Measurements from ENCODE around the gene AIDA.
"Not testable (repeated sequence)": the region's sequence is repeated elsewhere in the genome, so short reads cannot be mapped to it uniquely, and the experiment has no call there.

The AIDA gene

GRCh38 chr1:222713091-222713961, 1.0 kb upstream of the AIDA start:
- peak; percentile 71 to 84 (median 78) for DNase-seq (ENCODE audit: low read depth in 2 of 3, low spot score in 1 of 3)

- peak; percentile 28 to 42 (median 30) for DNase-seq (ENCODE audit: low read depth in 2 of 3, low spot score in 1 of 3)
Measured at GRCh38 chr1:222711319-222712252, 705 bp downstream of the AIDA start.

- DNase-seq (ENCODE audit: low read depth in 2 of 3, low spot score in 1 of 3) = no peak
Measured at GRCh38 chr1:222709700-222710153, 2.6 kb downstream of the AIDA start.

GRCh38 chr1:222706815-222707214, 5.5 kb downstream of the AIDA start:
- no peak for DNase-seq (ENCODE audit: low read depth in 2 of 3, low spot score in 1 of 3)

GRCh38 chr1:222704260-222704659, 8.0 kb downstream of the AIDA start:
- DNase-seq (ENCODE audit: low read depth in 2 of 3, low spot score in 1 of 3) = no peak

GRCh38 chr1:222702210-222702609, 10.1 kb downstream of the AIDA start:
- DNase-seq (ENCODE audit: low read depth in 2 of 3, low spot score in 1 of 3) = no peak

GRCh38 chr1:222697826-222698225, 14.5 kb downstream of the AIDA start:
- DNase-seq (ENCODE audit: low read depth in 2 of 3, low spot score in 1 of 3) = no peak

- DNase-seq (ENCODE audit: low read depth in 2 of 3, low spot score in 1 of 3) = no peak
Measured at GRCh38 chr1:222697203-222697602, 15.1 kb downstream of the AIDA start.

GRCh38 chr1:222696741-222697140, 15.6 kb downstream of the AIDA start:
- no peak for DNase-seq (ENCODE audit: low read depth in 2 of 3, low spot score in 1 of 3)

- no peak for DNase-seq (ENCODE audit: low read depth in 2 of 3, low spot score in 1 of 3)
Measured at GRCh38 chr1:222694927-222695326, 17.4 kb downstream of the AIDA start.

GRCh38 chr1:222691016-222691415, 21.3 kb downstream of the AIDA start:
- no peak for DNase-seq (ENCODE audit: low read depth in 2 of 3, low spot score in 1 of 3)

- no peak for DNase-seq (ENCODE audit: low read depth in 2 of 3, low spot score in 1 of 3)
Measured at GRCh38 chr1:222680080-222680479, 32.2 kb downstream of the AIDA start.

- DNase-seq (ENCODE audit: low read depth in 2 of 3, low spot score in 1 of 3) = no peak
Measured at GRCh38 chr1:222670110-222670509, 42.2 kb downstream of the AIDA start.

GRCh38 chr1:222669107-222669506, 43.2 kb downstream of the AIDA start:
- DNase-seq (ENCODE audit: low read depth in 2 of 3, low spot score in 1 of 3) = not testable (repeated sequence)

GRCh38 chr1:222668184-222668583, 44.1 kb downstream of the AIDA start:
- not testable (repeated sequence) for DNase-seq (ENCODE audit: low read depth in 2 of 3, low spot score in 1 of 3)

GRCh38 chr1:222665964-222666363, 46.3 kb downstream of the AIDA start:
- no peak for DNase-seq (ENCODE audit: low read depth in 2 of 3, low spot score in 1 of 3)

- DNase-seq (ENCODE audit: low read depth in 2 of 3, low spot score in 1 of 3) = no peak
Measured at GRCh38 chr1:222663431-222663934, 48.8 kb downstream of the AIDA start.

GRCh38 chr1:222657899-222658298, 54.4 kb downstream of the AIDA start:
- DNase-seq (ENCODE audit: low read depth in 2 of 3, low spot score in 1 of 3) = no peak

GRCh38 chr1:222656391-222657155, 55.7 kb downstream of the AIDA start:
- DNase-seq (ENCODE audit: low read depth in 2 of 3, low spot score in 1 of 3) = no peak

GRCh38 chr1:222654849-222655248, 57.4 kb downstream of the AIDA start:
- DNase-seq (ENCODE audit: low read depth in 2 of 3, low spot score in 1 of 3) = peak; percentile 43 to 50 (median 49)

All from stimulated activated CD4-positive, alpha-beta T cell treated with anti-CD3 and anti-CD28 coated beads, Interleukin-12 subunit alpha, Interleukin-12 subunit beta, amount 100 ng/mL, for 48 hours (primary cell).